Activated CD8-positive, alpha-beta memory T cell treated with anti-CD3 and anti-CD28 coated beads, Interleukin-2, amount 50 U/mL, for 24 hours (primary cell): ENCODE measurements around the gene IL17C.

Source experiments
- DNase-seq: peaks from one replicate; pipeline ENCODE4 v3.0.0-alpha.2; 2020; ENCODE audit errors: extremely low read depth

Gene IL17C

GRCh38 chr16:88685156-88686061 is 47.0 kb downstream of the IL17C start:
- DNase-seq, result no peak

DNA sequence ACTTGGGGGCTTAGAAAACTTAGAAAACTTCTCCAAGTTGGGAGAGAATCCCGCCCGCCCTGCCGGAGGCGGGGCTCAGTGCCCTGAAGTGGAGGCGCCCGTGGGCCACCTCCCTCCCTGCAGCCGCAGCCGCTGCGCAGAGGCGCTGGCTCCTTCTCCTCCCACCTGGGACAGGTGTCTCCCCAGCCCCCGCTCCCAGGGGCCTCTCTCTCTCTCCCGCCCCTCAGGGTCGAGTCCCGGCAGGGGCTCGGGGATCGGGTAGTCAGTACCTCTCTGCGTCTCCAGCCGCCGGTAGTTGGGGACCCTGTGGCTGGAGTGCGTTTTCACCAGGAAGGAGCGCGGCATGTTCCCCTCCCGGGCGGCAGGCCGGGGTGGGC is 47.7 kb downstream of the IL17C start:
- DNase-seq, result no peak

GRCh38 chr16:88686439-88687253 is 48.3 kb downstream of the IL17C start, which contains the start of gene SNAI3:
Gene SNAI3, minus strand, starts transcription at chr16:88686507. Its CDS starts 101 bp downstream, at chr16:88686406.
- DNase-seq, result peak; percentile 61

DNA sequence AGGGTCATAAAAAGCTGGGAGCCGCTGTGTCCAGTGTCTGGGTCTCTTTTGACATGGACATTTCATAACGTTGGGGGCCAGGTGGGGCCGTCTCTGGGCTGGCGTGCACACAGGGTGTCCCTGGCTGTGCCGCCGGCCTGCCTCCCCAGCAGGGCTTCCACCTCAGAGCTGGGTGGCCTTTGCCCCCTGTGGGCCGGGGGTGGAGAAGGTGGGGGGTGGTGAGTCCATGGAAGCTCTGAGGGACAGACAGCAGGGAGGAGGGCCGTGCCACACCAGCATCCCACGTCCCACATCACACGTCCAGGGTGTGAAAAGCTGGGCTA is 48.8 kb downstream of the IL17C start:
- DNase-seq, result no peak

DNA sequence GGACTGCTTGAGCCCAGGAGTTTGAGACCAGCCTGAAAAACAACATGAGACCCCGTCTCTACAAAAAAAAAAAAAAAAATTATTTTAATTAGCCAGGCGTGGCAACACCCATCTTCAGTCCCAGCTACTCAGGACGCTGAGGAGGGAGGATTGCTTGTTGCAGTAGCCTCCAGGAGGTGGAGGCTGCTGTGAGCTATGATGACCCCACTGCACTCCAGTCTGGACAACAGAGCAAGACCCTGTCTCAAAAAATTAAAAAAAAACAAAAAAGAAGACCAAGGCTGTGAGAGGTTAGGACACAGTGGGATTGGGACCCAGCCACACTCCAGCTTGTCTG is 49.3 kb downstream of the IL17C start:
- DNase-seq, result no peak

DNA sequence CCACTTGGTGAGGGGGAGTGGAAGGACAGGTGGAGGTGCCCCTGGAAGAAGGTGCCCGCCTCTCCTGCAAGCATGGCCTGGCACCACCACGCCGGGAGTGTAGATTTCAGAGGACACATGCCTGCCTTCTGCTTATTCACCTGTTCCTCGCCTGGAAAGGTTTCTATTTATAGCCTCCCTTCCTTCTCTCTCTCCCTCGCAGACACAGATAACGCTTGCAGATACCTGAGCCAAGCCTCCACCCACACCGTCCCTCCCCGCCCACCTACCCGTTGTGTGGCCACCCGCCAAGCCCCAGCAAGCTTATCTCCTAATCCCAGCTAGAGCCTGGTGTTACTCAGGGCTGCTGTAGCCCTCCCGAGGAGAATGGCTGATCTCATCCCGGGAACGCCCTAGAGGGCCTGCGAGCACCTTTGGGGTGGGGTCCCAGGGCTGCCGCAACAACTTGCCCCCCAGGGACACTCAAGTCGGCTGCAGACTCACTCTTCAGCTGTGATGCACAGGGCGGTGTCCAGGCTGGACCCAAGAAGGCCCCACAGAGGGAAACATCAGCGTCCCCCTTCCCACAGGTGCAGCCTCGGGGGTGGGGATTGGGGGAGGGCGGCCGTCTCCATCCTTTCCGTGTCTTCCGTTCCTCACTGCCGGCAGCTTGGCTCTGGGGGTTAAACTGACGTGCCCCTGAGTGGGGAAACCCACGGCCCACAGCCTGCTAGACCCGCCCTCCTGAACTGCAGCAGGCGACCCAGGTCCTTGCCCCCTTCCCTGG is 49.8 kb downstream of the IL17C start:
- DNase-seq, result no peak
